Adrenal gland (tissue), 12 donors: ENCODE data around the gene TSHR. TPM values are rescaled to one million over a fixed set of nuclear protein-coding genes. Genes with fewer than 3 reads are reported as not detected.

Experiments
- DNase-seq, 7 donors: peaks; one replicate each; pipeline ENCODE4 v3.0.0-alpha.2; 2019 to 2020
- H3K27ac ChIP-seq, 5 donors: fragments of 200-600 bp; sonication (generic) in 4 of 5; 1 replicate in 3 of 5; 2 replicates in 2 of 5; pipeline versions ENCODE4 v1.5.1 to v1.8.0; 2016 to 2020; ENCODE audit warnings: mild to moderate bottlenecking in 1 of 5
- H3K27me3 ChIP-seq: fragments of 200-600 bp; 2 replicates; pipeline ENCODE4 v1.8.0; 2021
- H3K36me3 ChIP-seq, 2 donors: fragments of 200-600 bp; replicated peaks in 1 of 2; 1 replicate in 1 of 2; 2 replicates in 1 of 2; pipeline versions ENCODE4 v1.5.1 to v1.8.0; 2018 to 2022
- H3K4me1 ChIP-seq, 2 donors: fragments of 200-600 bp; replicated peaks in 1 of 2; 1 replicate in 1 of 2; 2 replicates in 1 of 2; pipeline versions ENCODE4 v1.5.1 to v1.8.0; 2018 to 2021
- H3K4me3 ChIP-seq, 4 donors: fragments of 200-600 bp; sonication (generic) in 3 of 4; one replicate each; pipeline ENCODE4 v1.5.1; 2016 to 2018
- H3K9me3 ChIP-seq, 3 donors: fragments of 200-600 bp; sonication (generic) in 1 of 3; replicated peaks in 1 of 3; 1 replicate in 2 of 3; 2 replicates in 1 of 3; pipeline versions ENCODE4 v1.5.1 to v1.8.0; 2016 to 2021
- POLR2A ChIP-seq, 2 donors: fragments of 450-650 bp; IDR thresholded peaks; one replicate each; pipeline ENCODE4 v1.6.1; 2017; ENCODE audit warnings: antibody characterized with exemption in 2 of 2, mild to moderate bottlenecking in 2 of 2, moderate library complexity in 1 of 2
- WGBS, 4 donors: extraction: QIAGEN DNeasy Blood & Tissue Kit in 2 of 4; methylation state at CpG; one replicate each; pipeline versions ENCODE4 v1.1.5 to v1.1.7; 2013 to 2017; 5-methylcytosine and 5-hydroxymethylcytosine counted together
- intact Hi-C, 2 donors: fragments of 100-400 bp; cut with DNase I; formaldehyde crosslinking; loops; one replicate each; pipeline versions ENCODE4 v1.14.1 to v1.15.0; 2022 to 2023
- polyA plus RNA-seq, 3 donors: library from polyadenylated mRNA; stranded (reverse); fragments of 200-250 nt in 2 of 3; fragments of 350-450 nt in 1 of 3; fragmentation: Illumina TruSeq in 1 of 3; extraction: RNeasy Lipid Tissue Mini Kit (QIAGEN cat#74804) in 1 of 3; gene quantifications; one replicate each; pipeline ENCODE4 v1.2.3, GENCODE V29; 2013 to 2014
- total RNA-seq, 9 donors: library from RNA; depleted of rRNA in 4 of 9; stranded (reverse); fragments of >200 nt in 4 of 9; fragments of 120-200 nt in 1 of 9; fragmentation: NEBNext Ultra II Directional in 1 of 9; extraction: Animal tissue kit (Norgen Biotek cat#: 25700) in 1 of 9; gene quantifications; one replicate each; pipeline versions ENCODE4 v1.1.0 to v1.2.4, GENCODE V29; 2013 to 2023
- TF ChIP-seq, protein P1 (sequence below), 6 experiments: fragments of 450-650 bp in 4 of 6; fragments of 200-600 bp in 2 of 6; sonication (generic) in 1 of 6; IDR thresholded peaks; 1 replicate in 5 of 6; 2 replicates in 1 of 6; pipeline versions ENCODE4 v1.5.1 to v1.8.0; 2016 to 2021; ENCODE audit warnings: antibody characterized with exemption in 6 of 6, mild to moderate bottlenecking in 2 of 6, moderate library complexity in 1 of 6
- donor health status: healthy with polysubstance abuse.
- donor health status: Bipolar disorder and iron deficiency.
- donor health status: DM: yes; HTN: yes; CAD: no.
- donor health status: DM: no; HTN: no; CAD: no.
- donor health status: DM: no; HTN: no; CAD: no.
- donor health status: DM: yes; HTN: yes; CAD: no.

TSHR gene
- total and polyA plus RNA-seq, 12 donors = 0.06 to 5.8 (median 0.68) TPM

DNA sequence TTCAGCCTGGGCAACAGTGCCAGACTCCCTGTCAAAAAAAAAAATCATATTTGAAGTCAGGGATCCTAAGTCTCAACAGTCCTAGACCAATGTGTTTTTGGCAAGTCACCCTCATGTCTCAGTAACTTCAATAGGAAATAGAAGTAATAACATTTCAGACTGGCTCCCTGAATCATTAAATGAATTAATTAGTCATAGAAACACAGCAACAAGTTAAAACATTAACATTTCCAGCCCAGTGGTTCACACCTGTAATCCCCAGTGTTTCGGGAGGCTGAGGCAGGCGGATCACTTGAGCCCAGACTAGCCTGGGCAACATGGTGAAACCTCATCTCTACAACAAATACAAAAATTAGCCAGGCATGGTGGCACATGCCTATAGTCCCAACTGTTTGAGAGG is 140.1 kb downstream of the TSHR start:
- 79 to 100% (median 96%) methylated on average over 2 of the region's 2 CpGs for WGBS, 4 donors
- TF ChIP-seq, protein P1, sequence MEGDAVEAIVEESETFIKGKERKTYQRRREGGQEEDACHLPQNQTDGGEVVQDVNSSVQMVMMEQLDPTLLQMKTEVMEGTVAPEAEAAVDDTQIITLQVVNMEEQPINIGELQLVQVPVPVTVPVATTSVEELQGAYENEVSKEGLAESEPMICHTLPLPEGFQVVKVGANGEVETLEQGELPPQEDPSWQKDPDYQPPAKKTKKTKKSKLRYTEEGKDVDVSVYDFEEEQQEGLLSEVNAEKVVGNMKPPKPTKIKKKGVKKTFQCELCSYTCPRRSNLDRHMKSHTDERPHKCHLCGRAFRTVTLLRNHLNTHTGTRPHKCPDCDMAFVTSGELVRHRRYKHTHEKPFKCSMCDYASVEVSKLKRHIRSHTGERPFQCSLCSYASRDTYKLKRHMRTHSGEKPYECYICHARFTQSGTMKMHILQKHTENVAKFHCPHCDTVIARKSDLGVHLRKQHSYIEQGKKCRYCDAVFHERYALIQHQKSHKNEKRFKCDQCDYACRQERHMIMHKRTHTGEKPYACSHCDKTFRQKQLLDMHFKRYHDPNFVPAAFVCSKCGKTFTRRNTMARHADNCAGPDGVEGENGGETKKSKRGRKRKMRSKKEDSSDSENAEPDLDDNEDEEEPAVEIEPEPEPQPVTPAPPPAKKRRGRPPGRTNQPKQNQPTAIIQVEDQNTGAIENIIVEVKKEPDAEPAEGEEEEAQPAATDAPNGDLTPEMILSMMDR (IDR thresholded peaks at IDR 0.05) = no peak
- TF ChIP-seq POLR2A (IDR thresholded peaks at IDR 0.05) = no peak
- Histone ChIP-seq H3K27ac (no peak overlapping the region), H3K27me3 (no peaks in the 10 kb centered on the region), H3K4me3 (no peak overlapping the region), H3K4me1 (no peaks in the 10 kb centered on the region), H3K36me3 (no peaks in the 10 kb centered on the region), H3K9me3 (no peaks in the 10 kb centered on the region)
- DNase-seq = no peak
- intact Hi-C loops = no loop called here

DNA sequence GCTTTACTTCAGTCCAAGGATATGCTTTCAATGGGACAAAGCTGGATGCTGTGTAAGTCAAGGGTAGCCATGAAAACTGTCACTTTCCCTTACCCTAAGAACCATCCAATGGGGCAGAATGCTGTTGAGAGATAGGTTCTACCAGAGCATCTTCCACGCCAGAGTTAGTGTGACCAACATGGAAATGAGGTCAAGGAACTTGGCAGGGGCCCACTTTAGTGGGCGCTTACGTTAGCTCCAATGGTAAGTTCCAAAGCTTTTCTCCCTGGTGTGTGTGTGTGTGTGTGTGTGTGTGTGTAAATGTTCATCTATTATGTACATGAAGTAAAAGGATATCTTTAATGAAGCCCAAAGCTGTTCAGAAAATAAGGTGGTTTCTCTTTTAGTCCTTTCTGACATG is 141.2 kb downstream of the TSHR start:
- intact Hi-C loops = no loop called here
- no peak for DNase-seq
- Histone ChIP-seq H3K4me3 (no peak overlapping the region), H3K27ac (no peak overlapping the region), H3K9me3 (no peaks in the 10 kb centered on the region), H3K27me3 (no peaks in the 10 kb centered on the region), H3K36me3 (no peaks in the 10 kb centered on the region), H3K4me1 (no peaks in the 10 kb centered on the region)
- TF ChIP-seq, protein P1 (IDR thresholded peaks at IDR 0.05) = no peak
- TF ChIP-seq POLR2A (IDR thresholded peaks at IDR 0.05) = no peak
- WGBS, 4 donors = 60 to 90% (median 73%) methylated on average over 3 of the region's 3 CpGs

DNA sequence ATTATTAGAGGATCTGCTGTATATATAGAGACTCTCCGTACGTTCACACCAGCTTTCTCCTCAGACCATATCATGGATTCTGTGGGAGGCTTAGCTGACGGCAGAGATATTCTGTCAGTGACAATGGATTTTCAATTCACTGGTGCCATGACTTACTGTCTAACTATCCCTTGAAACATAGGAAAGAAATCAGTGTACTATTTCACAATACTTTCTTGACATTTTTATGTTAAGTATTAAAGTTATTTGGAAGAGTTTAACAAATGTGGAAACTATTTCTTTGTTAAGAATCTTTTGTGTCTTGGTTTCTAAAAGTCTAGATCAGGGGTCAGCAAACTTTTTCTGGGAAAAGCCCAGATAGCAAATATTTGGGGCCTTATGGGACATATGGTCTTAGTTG is 146.8 kb downstream of the TSHR start:
- no peaks in the 10 kb centered on the region for H3K4me1 ChIP-seq
- H3K36me3 ChIP-seq = no peaks in the 10 kb centered on the region
- H3K4me3 ChIP-seq = no peak overlapping the region
- H3K9me3 ChIP-seq = no peaks in the 10 kb centered on the region
- H3K27me3 ChIP-seq = no peaks in the 10 kb centered on the region
- intact Hi-C loops = no loop called here
- 91 to 97% (median 93%) methylated on average over 3 of the region's 3 CpGs for WGBS, 4 donors
- no peak for TF ChIP-seq POLR2A (IDR thresholded peaks at IDR 0.05)
- TF ChIP-seq, protein P1 (IDR thresholded peaks at IDR 0.05) = no peak
- no peak for DNase-seq
- no peak overlapping the region for H3K27ac ChIP-seq

DNA sequence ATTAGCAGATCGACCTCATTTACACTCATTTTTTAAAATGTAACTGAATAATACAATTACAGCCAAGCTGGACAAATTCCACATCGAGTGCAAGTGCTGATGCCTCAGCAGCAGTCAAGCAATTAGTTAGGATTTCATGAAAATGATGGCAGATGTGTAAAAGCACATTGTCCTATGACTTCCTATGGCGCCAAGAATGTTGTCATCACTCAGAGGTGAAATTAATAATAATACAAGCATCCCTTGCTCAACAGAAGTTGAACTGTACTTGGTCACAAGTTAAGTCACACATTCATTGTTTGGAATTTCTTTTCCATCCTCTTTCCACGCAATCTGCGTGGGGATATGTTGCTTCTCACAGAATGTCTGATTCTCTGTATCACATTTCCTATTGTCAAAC is 148.0 kb downstream of the TSHR start:
- 82 to 87% (median 85%) methylated on average over 5 of the region's 5 CpGs for WGBS, 4 donors
- H3K36me3 ChIP-seq = no peaks in the 10 kb centered on the region
- DNase-seq = no peak
- H3K27me3 ChIP-seq = no peaks in the 10 kb centered on the region
- intact Hi-C loops = no loop called here
- H3K27ac ChIP-seq = no peak overlapping the region
- TF ChIP-seq, protein P1 (IDR thresholded peaks at IDR 0.05) = no peak
- TF ChIP-seq POLR2A (IDR thresholded peaks at IDR 0.05) = no peak
- H3K4me1 ChIP-seq = no peaks in the 10 kb centered on the region
- no peaks in the 10 kb centered on the region for H3K9me3 ChIP-seq
- no peak overlapping the region for H3K4me3 ChIP-seq
